Activated CD4-positive, alpha-beta T cell treated with anti-CD3 and anti-CD28 coated beads, Interleukin-2, amount 50 U/mL, for 16 hours (primary cell): ENCODE data around the gene TMEM163.

Source experiments
- DNase-seq: peaks from one replicate; pipeline ENCODE4 v3.0.0-alpha.2; 2020

The TMEM163 gene

GRCh38 chr2:134425724-134426496, 292.9 kb downstream of the TMEM163 start:
- DNase-seq = no peak

- DNase-seq = no peak
Observed at GRCh38 chr2:134421556-134422328, 297.1 kb downstream of the TMEM163 start.

GRCh38 chr2:134420920-134421319, 297.9 kb downstream of the TMEM163 start:
- no peak for DNase-seq

- no peak for DNase-seq
Observed at GRCh38 chr2:134420259-134420658, 298.5 kb downstream of the TMEM163 start.

- DNase-seq = no peak
Observed at GRCh38 chr2:134417968-134418582, 300.7 kb downstream of the TMEM163 start.

GRCh38 chr2:134416637-134417036, 302.2 kb downstream of the TMEM163 start:
- DNase-seq = no peak

GRCh38 chr2:134416018-134416417, 302.8 kb downstream of the TMEM163 start:
- no peak for DNase-seq

GRCh38 chr2:134413912-134414311, 304.9 kb downstream of the TMEM163 start:
- no peak for DNase-seq

GRCh38 chr2:134413430-134413829, 305.4 kb downstream of the TMEM163 start:
- DNase-seq = no peak

GRCh38 chr2:134412639-134412999, 306.2 kb downstream of the TMEM163 start:
- no peak for DNase-seq

GRCh38 chr2:134411828-134412638, 306.8 kb downstream of the TMEM163 start:
- DNase-seq = peak; percentile 80

- no peak for DNase-seq
Observed at GRCh38 chr2:134411279-134411827, 307.4 kb downstream of the TMEM163 start.

- no peak for DNase-seq
Observed at GRCh38 chr2:134410831-134411231, 308.0 kb downstream of the TMEM163 start.

GRCh38 chr2:134410006-134410405, 308.8 kb downstream of the TMEM163 start:
- DNase-seq = no peak

- DNase-seq = no peak
Observed at GRCh38 chr2:134408791-134409190, 310.0 kb downstream of the TMEM163 start.

GRCh38 chr2:134408386-134408785, 310.4 kb downstream of the TMEM163 start:
- no peak for DNase-seq

- DNase-seq = no peak
Observed at GRCh38 chr2:134407154-134407890, 311.5 kb downstream of the TMEM163 start.

GRCh38 chr2:134406736-134407135, 312.1 kb downstream of the TMEM163 start:
- DNase-seq = no peak

- DNase-seq = no peak
Observed at GRCh38 chr2:134406311-134406710, 312.5 kb downstream of the TMEM163 start.
